Measurements from ENCODE around the gene ZC2HC1B. TPM values are rescaled to one million over a fixed set of nuclear protein-coding genes. Genes with fewer than 3 reads are reported as not detected.

The ZC2HC1B gene
- total and polyA plus RNA-seq, 2 of the 8 experiments (the other 6 are each of a cell fraction or from before 2014, with no cell fraction given): not detected

DNA sequence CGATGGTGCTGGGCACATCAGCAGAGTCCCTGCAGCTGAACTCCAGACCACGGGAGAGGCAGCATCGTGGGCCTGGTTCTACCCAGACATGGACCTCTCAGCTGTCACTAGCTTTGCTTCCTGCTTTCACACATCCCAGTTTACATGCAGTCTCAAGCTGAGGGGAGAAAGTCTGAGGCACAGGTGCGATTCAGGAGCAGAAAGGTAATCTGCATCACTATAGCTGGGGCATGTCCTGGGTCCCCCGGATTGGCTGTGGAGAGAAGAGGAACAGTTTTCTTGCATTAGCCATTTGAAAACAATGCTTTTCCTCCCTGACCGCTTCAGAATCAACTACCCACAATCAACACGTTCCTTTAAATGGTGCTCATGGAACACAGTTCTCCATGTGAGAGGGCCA is 83.9 kb downstream of the ZC2HC1B start:
- Histone ChIP-seq H3K56ac (replicated peaks; ENCODE audit: insufficient read length, low read depth, low read length) (no peak overlapping the region), H2AK5ac (ENCODE audit: low read depth, low read length) (no peak overlapping the region), H3K4me3 (ENCODE audit: extremely low read depth in 1 of 4, insufficient read depth in 2 of 4, low read depth in 3 of 4, low read length in 4 of 4) (no peak overlapping the region), H4K20me1 (replicated peaks in 1 of 2; ENCODE audit: control insufficient read depth in 1 of 2, insufficient read depth in 2 of 2, low read length in 2 of 2) (no peaks in the 10 kb centered on the region), H2BK5ac (ENCODE audit: low read depth, low read length) (no peak overlapping the region), H3K9ac (replicated peaks in 1 of 4; ENCODE audit: extremely low read depth in 1 of 4, low read depth in 3 of 4, low read length in 3 of 4) (no peak overlapping the region), H3K27ac (ENCODE audit: low read depth, low read length) (no peak overlapping the region), H4K8ac (ENCODE audit: extremely low read depth, insufficient read depth, low read length) (no peak overlapping the region), H3K36me3 (ENCODE audit: control insufficient read depth in 2 of 4, insufficient read depth in 4 of 4, low read length in 3 of 4) (no peaks in the 10 kb centered on the region; a peak in 1 of 8 replicates), H2AFZ (ENCODE audit: low read length) (no peak overlapping the region), H4K5ac (ENCODE audit: insufficient read length, low read depth, low read length) (no peak overlapping the region), H3K4me2 (ENCODE audit: insufficient read depth in 1 of 2, low read depth in 2 of 2, low read length in 2 of 2) (no peak overlapping the region), H3K79me1 (ENCODE audit: low read depth, low read length) (no peaks in the 10 kb centered on the region), H2BK120ac (replicated peaks; ENCODE audit: low read depth, low read length) (no peak overlapping the region), H3K4me1 (replicated peaks in 1 of 4; ENCODE audit: control insufficient read depth in 3 of 4, insufficient read depth in 4 of 4, low read length in 3 of 4) (peaks cover 0 to 4% (median 1%) of the 10 kb centered on the region in 4 experiments; a peak in 2 of 7 replicates), H3K27me3 (replicated peaks in 1 of 4; ENCODE audit: control insufficient read depth in 3 of 4, extremely low read depth in 1 of 4, insufficient read depth in 3 of 4, low read length in 3 of 4) (peaks cover 0 to 2% (median 0%) of the 10 kb centered on the region in 4 experiments; a peak in 2 of 7 replicates), H3K23me2 (ENCODE audit: low read depth, low read length) (no peaks in the 10 kb centered on the region), H3K79me2 (ENCODE audit: control insufficient read depth in 1 of 2, insufficient read depth in 2 of 2, low read length in 2 of 2) (no peaks in the 10 kb centered on the region), H2BK15ac (ENCODE audit: low read length) (no peak overlapping the region), H3K9me3 (ENCODE audit: insufficient read depth in 2 of 2, low read depth in 1 of 2, low read length in 1 of 2) (peaks cover 5 to 6% of the 10 kb centered on the region in 2 experiments), H3K4ac (replicated peaks; ENCODE audit: insufficient read length, low read depth, low read length) (no peak overlapping the region), H3K23ac (ENCODE audit: insufficient read length) (no peak overlapping the region), H3K14ac (ENCODE audit: insufficient read length) (no peak overlapping the region), H3K18ac (ENCODE audit: extremely low read depth, low read length) (no peak overlapping the region), H4K91ac (replicated peaks; ENCODE audit: insufficient read length, low read length) (no peak overlapping the region), H2BK12ac (ENCODE audit: low read depth, low read length) (no peak overlapping the region), H2BK20ac (ENCODE audit: low read length) (no peak overlapping the region)
- CTCF ChIA-PET (ENCODE audit: partially characterized antibody): interaction anchor here (0.9 to 18.8 kb wide), 5 partner anchors 8 to 435 kb away, joined by 3 to 591 read pairs (median 19); no protein-coding TSS in a partner anchor
- DNase-seq (ENCODE audit: low read depth in 1 of 2, low spot score in 2 of 2) (no peak), FAIRE-seq (no peak)
- 73% methylated on average over 7 of the region's 7 CpGs; no CpG with 5 or more reads in 1 of the 2 experiments for WGBS, 2 experiments (ENCODE audit: extremely low coverage in 1 of 2, insufficient coverage in 1 of 2, insufficient read length in 1 of 2, insufficient replicate concordance in 2 of 2, low coverage in 1 of 2, low lambda C conversion rate in 2 of 2, missing lambda C conversion rate in 1 of 2)
- no peak for TF ChIP-seq JUN (IDR thresholded peaks at IDR 0.05; ENCODE audit: low read depth, low read length)
- TF ChIP-seq TCF12 (IDR thresholded peaks at IDR 0.05; ENCODE audit: low read depth, low read length): peak; percentile 77; the same call in 1 of the 2 replicates
- no peak for TF ChIP-seq NANOG (IDR thresholded peaks at IDR 0.05; ENCODE audit: insufficient read depth, low read depth, low read length, poor library complexity, severe bottlenecking)
- TF ChIP-seq SIRT6 (IDR thresholded peaks at IDR 0.05; ENCODE audit: low read length): no peak
- POLR2A ChIA-PET (ENCODE audit: partially characterized antibody): no interaction called here
